IMR-90 (cell line): ENCODE results near the gene CTSC. TPM values are rescaled to one million over a fixed set of nuclear protein-coding genes. Genes with fewer than 3 reads are reported as not detected.

ENCODE experiments used
- ATAC-seq: fragments of 200-7000 bp; cut with Tn5 transposase; 2 replicates; pipeline ENCODE4 v1.9.1; 2020; ENCODE audit warnings: low read depth, mild to moderate bottlenecking, moderate library complexity
- BruUV-seq: library from RNA; stranded (reverse); fragments of 400-500 nt; replicated peaks from 2 replicates; lab custom pipeline; 2021; lab: Mats Ljungman, UMichigan
- CTCF ChIA-PET: fragments of 300-600 bp; formaldehyde crosslinking; extraction: SDS; loops from one replicate; lab custom pipeline; 2021; ENCODE audit warnings: antibody characterized with exemption; lab: Yijun Ruan, JAX
- POLR2A ChIA-PET: fragments of 300-600 bp; sonication (Branson Sonifier 250); formaldehyde crosslinking; loops from one replicate; lab custom pipeline; 2022; ENCODE audit warnings: antibody characterized with exemption; ENCODE audit not compliant: unreplicated experiment; lab: Charles Lee
- DNase-seq: peaks from one replicate; pipeline ENCODE4 v3.0.0; 2013
- H2AFZ ChIP-seq: replicated peaks from 2 replicates; pipeline ENCODE3; 2013; ENCODE audit warnings: low read length, mild to moderate bottlenecking; ENCODE audit not compliant: poor library complexity
- H2AK5ac ChIP-seq: 2 replicates; pipeline ENCODE4 v1.6.1; 2013; ENCODE audit warnings: low read depth, low read length, inconsistent platforms
- H2AK9ac ChIP-seq: replicated peaks from 2 replicates; pipeline ENCODE3; 2013; ENCODE audit warnings: mild to moderate bottlenecking, low read depth, low read length, moderate library complexity; ENCODE audit not compliant: poor library complexity
- H2BK120ac ChIP-seq: 2 replicates; pipeline ENCODE4 v1.6.1; 2013; ENCODE audit warnings: low read depth, low read length, inconsistent platforms
- H2BK15ac ChIP-seq: 3 replicates; pipeline ENCODE4 v1.6.1; 2013; ENCODE audit warnings: low read depth, low read length, inconsistent platforms
- H2BK20ac ChIP-seq: 2 replicates; pipeline ENCODE4 v1.6.1; 2013; ENCODE audit warnings: low read depth, mild to moderate bottlenecking, inconsistent platforms, low read length, moderate library complexity
- H2BK5ac ChIP-seq: 2 replicates; pipeline ENCODE4 v1.6.1; 2013; ENCODE audit warnings: mild to moderate bottlenecking, low read depth, low read length, inconsistent platforms; ENCODE audit not compliant: poor library complexity, severe bottlenecking
- H3K14ac ChIP-seq: replicated peaks from 2 replicates; pipeline ENCODE4 v1.6.1; 2013; ENCODE audit warnings: low read depth, low read length, inconsistent platforms
- H3K18ac ChIP-seq: 2 replicates; pipeline ENCODE4 v1.6.1; 2013; ENCODE audit warnings: low read depth, low read length, control low read depth
- H3K23ac ChIP-seq: 2 replicates; pipeline ENCODE4 v1.6.1; 2013; ENCODE audit warnings: low read depth, low read length, inconsistent platforms
- H3K27ac ChIP-seq: 2 replicates; pipeline ENCODE4 v1.5.1; 2013; ENCODE audit warnings: mild to moderate bottlenecking, control low read depth, low read length; ENCODE audit not compliant: insufficient read depth
- H3K27me3 ChIP-seq: 2 replicates; pipeline ENCODE4 v1.6.1; 2013; ENCODE audit warnings: low read length; ENCODE audit not compliant: control insufficient read depth, insufficient read depth
- H3K36me3 ChIP-seq: 2 replicates; pipeline ENCODE4 v1.6.1; 2013; ENCODE audit warnings: low read length, mixed read lengths; ENCODE audit not compliant: control insufficient read depth, insufficient read depth
- H3K4ac ChIP-seq: 2 replicates; pipeline ENCODE4 v1.6.1; 2013; ENCODE audit warnings: low read depth, low read length, inconsistent platforms
- H3K4me1 ChIP-seq: 2 replicates; pipeline ENCODE4 v1.6.1; 2013; ENCODE audit warnings: low read length, mixed read lengths; ENCODE audit not compliant: control insufficient read depth, insufficient read depth
- H3K4me2 ChIP-seq: 2 replicates; pipeline ENCODE4 v1.6.1; 2013; ENCODE audit warnings: low read depth, mild to moderate bottlenecking, control low read depth, low read length, moderate library complexity
- H3K4me3 ChIP-seq: 2 replicates; pipeline ENCODE4 v1.5.1; 2013; ENCODE audit warnings: low read depth, mild to moderate bottlenecking, control low read depth, low read length, moderate library complexity; ENCODE audit not compliant: insufficient read depth
- H3K56ac ChIP-seq: 2 replicates; pipeline ENCODE4 v1.6.1; 2013; ENCODE audit warnings: low read length, inconsistent platforms; ENCODE audit not compliant: insufficient read depth; ENCODE audit errors: extremely low read depth
- H3K79me1 ChIP-seq, 2 experiments: 2 replicates each; pipeline ENCODE4 v1.6.1; 2013; ENCODE audit warnings: low read length in 2 of 2, inconsistent platforms in 1 of 2, low read depth in 1 of 2
- H3K9ac ChIP-seq: 2 replicates; pipeline ENCODE4 v1.6.1; 2013; ENCODE audit warnings: low read depth, low read length, control low read depth
- H3K9me1 ChIP-seq: 2 replicates; pipeline ENCODE4 v1.6.1; 2013; ENCODE audit warnings: low read length, inconsistent platforms; ENCODE audit not compliant: insufficient read depth
- H3K9me3 ChIP-seq: 2 replicates; pipeline ENCODE4 v1.6.1; 2013; ENCODE audit warnings: low read length; ENCODE audit not compliant: control insufficient read depth, insufficient read depth
- H4K20me1 ChIP-seq: 2 replicates; pipeline ENCODE4 v1.6.1; 2013; ENCODE audit warnings: low read length, inconsistent platforms; ENCODE audit not compliant: insufficient read depth
- H4K5ac ChIP-seq: 2 replicates; pipeline ENCODE4 v1.6.1; 2013; ENCODE audit warnings: mild to moderate bottlenecking, low read depth, low read length, control low read depth
- H4K8ac ChIP-seq, 2 experiments: 2 replicates each; pipeline ENCODE4 v1.6.1; 2013; ENCODE audit warnings: low read depth in 2 of 2, low read length in 2 of 2, control low read depth in 1 of 2, inconsistent platforms in 1 of 2
- H4K91ac ChIP-seq: 2 replicates; pipeline ENCODE4 v1.6.1; 2013; ENCODE audit warnings: low read depth, low read length, inconsistent platforms; ENCODE audit not compliant: insufficient read depth
- CEBPB ChIP-seq: IDR thresholded peaks from 2 replicates; pipeline ENCODE4 v1.6.1; 2012; ENCODE audit warnings: low read depth, low read length, improper control_type of control experiment
- CHD1 ChIP-seq: IDR thresholded peaks from 2 replicates; pipeline ENCODE4 v1.6.1; 2012; ENCODE audit warnings: low read depth, low read length, improper control_type of control experiment
- CTCF ChIP-seq: conservative IDR thresholded peaks from 2 replicates; pipeline ENCODE4 v1.5.1; 2012; ENCODE audit warnings: mild to moderate bottlenecking, low read depth, low read length, improper control_type of control experiment
- MAFK ChIP-seq: IDR thresholded peaks from 2 replicates; pipeline ENCODE4 v1.6.1; 2012; ENCODE audit warnings: low read depth, low read length, improper control_type of control experiment
- POLR2A ChIP-seq: IDR thresholded peaks from 2 replicates; pipeline ENCODE4 v1.6.1; 2012; ENCODE audit warnings: mild to moderate bottlenecking, low read depth, low read length
- RAD21 ChIP-seq: IDR thresholded peaks from 2 replicates; pipeline ENCODE4 v1.6.1; 2012; ENCODE audit warnings: low read length, improper control_type of control experiment
- RCOR1 ChIP-seq: IDR thresholded peaks from 2 replicates; pipeline ENCODE4 v1.6.1; 2012; ENCODE audit warnings: mild to moderate bottlenecking, low read length, improper control_type of control experiment; ENCODE audit not compliant: insufficient replicate concordance
- RFX5 ChIP-seq: IDR thresholded peaks from 2 replicates; pipeline ENCODE4 v1.8.0; 2012; ENCODE audit warnings: low read depth, mild to moderate bottlenecking, low read length, moderate library complexity
- SMC3 ChIP-seq: fragments of 150-350 bp; IDR thresholded peaks from 2 replicates; pipeline ENCODE4 v1.6.1; 2016; ENCODE audit warnings: low read depth, mild to moderate bottlenecking, antibody characterized with exemption, low read length, moderate library complexity
- USF2 ChIP-seq: fragments of 150-350 bp; IDR thresholded peaks from 2 replicates; pipeline ENCODE4 v1.6.1; 2017; ENCODE audit warnings: mild to moderate bottlenecking, antibody characterized with exemption, low read length, low read depth
- WGBS, 2 experiments: methylation state at CpG; one replicate each; pipeline versions ENCODE4 v1.1.5 to v1.1.7; 2013; ENCODE audit warnings: missing lambda C conversion rate in 2 of 2; ENCODE audit not compliant: insufficient read length in 1 of 2; ENCODE audit errors: extremely low coverage in 2 of 2; 5-methylcytosine and 5-hydroxymethylcytosine counted together
- dilution Hi-C: fragments of 300-500 bp; cut with HindIII; formaldehyde crosslinking; loops from one replicate; pipeline ENCODE4 v1.14.3; 2018; ENCODE audit warnings: low sequenced_read_pairs; ENCODE audit not compliant: unreplicated experiment
- in situ Hi-C: fragments of 300-500 bp; cut with MboI; formaldehyde crosslinking; loops from 3 replicates; pipeline ENCODE4 v1.14.3; 2019; ENCODE audit warnings: low sequenced_read_pairs, inconsistent platforms, mixed read lengths
- intact Hi-C: fragments of 100-400 bp; cut with micrococcal nuclease; formaldehyde crosslinking; loops from 2 replicates; pipeline ENCODE4 v1.10.0; 2022
- polyA plus RNA-seq, 3 experiments: library from polyadenylated mRNA; depleted of rRNA; stranded (reverse); fragments of >200 nt; gene quantifications; 2 replicates each; pipeline ENCODE4 v1.2.3, GENCODE V29; 2012; ENCODE audit warnings: low replicate concordance in 1 of 3
- total RNA-seq: library from RNA; depleted of rRNA; stranded (reverse); fragments of >200 nt; gene quantifications from 2 replicates; pipeline ENCODE4 v1.2.3, GENCODE V29; 2012

The CTSC gene
- total and polyA plus RNA-seq, 2 of the 4 experiments (the other 2 are of a cell fraction), result 208 to 299 TPM

GRCh38 chr11:88333862-88334261 lies 3.7 kb downstream of the CTSC start:
- ATAC-seq (no peak), DNase-seq (no peak)
- H4K91ac ChIP-seq, result no peak overlapping the region
- WGBS, 2 experiments, result no CpG with 5 or more reads among the region's 2 CpGs
- ChIA-PET CTCF (interaction anchor here (0.6 kb wide), 1 partner anchor 211 kb away, joined by 5 read pairs; no protein-coding TSS in a partner anchor), POLR2A (no interaction called here)
- no peak overlapping the region for H3K23ac ChIP-seq
- intact Hi-C loops, result no loop called here
- H3K56ac ChIP-seq, result no peak overlapping the region
- H3K9me3 ChIP-seq, result no peaks in the 10 kb centered on the region
- no peak overlapping the region for H2BK5ac ChIP-seq
- peaks cover 37% of the 10 kb centered on the region for H3K36me3 ChIP-seq
- H4K20me1 ChIP-seq, result peaks cover 31% of the 10 kb centered on the region
- peaks cover 2% of the 10 kb centered on the region for H3K4me1 ChIP-seq
- H3K14ac ChIP-seq, result no peak overlapping the region
- no peak overlapping the region for H2AK5ac ChIP-seq
- no peak overlapping the region for H4K8ac ChIP-seq
- H2AFZ ChIP-seq, result no peak overlapping the region
- peaks cover 7% of the 10 kb centered on the region for H3K9me1 ChIP-seq
- H2AK9ac ChIP-seq, result no peak overlapping the region
- H2BK120ac ChIP-seq, result no peak overlapping the region
- H3K4me3 ChIP-seq, result no peak overlapping the region
- dilution Hi-C loops, result no loop called here
- peaks cover 16 to 73% of the 10 kb centered on the region in 2 experiments for H3K79me1 ChIP-seq
- H3K27me3 ChIP-seq, result no peaks in the 10 kb centered on the region
- no peak overlapping the region for H3K4ac ChIP-seq
- TF ChIP-seq POLR2A (no peak), USF2 (no peak), RFX5 (no peak), CEBPB (no peak), MAFK (no peak), RAD21 (no peak), RCOR1 (no peak), SMC3 (no peak), CHD1 (no peak), CTCF (no peak)
- no peak overlapping the region for H2BK20ac ChIP-seq
- no peak overlapping the region for H3K18ac ChIP-seq
- H2BK15ac ChIP-seq, result no peak overlapping the region
- BruUV-seq, result no TSS peak
- H4K5ac ChIP-seq, result no peak overlapping the region
- in situ Hi-C loops, result no loop called here
- no peak overlapping the region for H3K27ac ChIP-seq
- H3K9ac ChIP-seq, result no peak overlapping the region
- H3K4me2 ChIP-seq, result peak overlapping the region; percentile 48; the same call in 1 of the 2 replicates
